Measurements from ENCODE around the gene DUS2.

The DUS2 gene

DNA sequence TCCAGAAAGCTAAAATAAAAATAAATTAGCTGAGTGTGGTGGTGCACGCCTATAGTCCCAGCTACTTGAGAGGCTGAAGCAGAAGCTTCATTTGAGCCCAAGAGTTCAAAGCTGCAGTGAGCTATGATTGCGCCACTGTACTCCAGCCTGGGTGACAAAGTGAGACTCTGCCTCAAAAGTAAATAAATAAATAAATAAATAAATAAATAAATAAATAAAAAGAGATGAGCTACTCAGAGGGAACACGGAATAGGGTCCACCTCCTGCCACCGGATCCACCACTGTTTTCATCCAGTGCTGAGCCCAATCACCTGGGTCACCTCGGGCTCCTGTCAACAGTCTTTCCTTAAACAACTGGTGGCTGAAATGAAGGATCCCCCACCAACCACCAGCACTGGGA, 36.1 kb upstream of the DUS2 start (continued):
- TF ChIP-seq, protein P1, sequence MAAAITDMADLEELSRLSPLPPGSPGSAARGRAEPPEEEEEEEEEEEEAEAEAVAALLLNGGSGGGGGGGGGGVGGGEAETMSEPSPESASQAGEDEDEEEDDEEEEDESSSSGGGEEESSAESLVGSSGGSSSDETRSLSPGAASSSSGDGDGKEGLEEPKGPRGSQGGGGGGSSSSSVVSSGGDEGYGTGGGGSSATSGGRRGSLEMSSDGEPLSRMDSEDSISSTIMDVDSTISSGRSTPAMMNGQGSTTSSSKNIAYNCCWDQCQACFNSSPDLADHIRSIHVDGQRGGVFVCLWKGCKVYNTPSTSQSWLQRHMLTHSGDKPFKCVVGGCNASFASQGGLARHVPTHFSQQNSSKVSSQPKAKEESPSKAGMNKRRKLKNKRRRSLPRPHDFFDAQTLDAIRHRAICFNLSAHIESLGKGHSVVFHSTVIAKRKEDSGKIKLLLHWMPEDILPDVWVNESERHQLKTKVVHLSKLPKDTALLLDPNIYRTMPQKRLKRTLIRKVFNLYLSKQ (tag by site-specific recombination; IDR thresholded peaks at IDR 0.05; ENCODE audit: borderline replicate concordance): no peak
- TF ChIP-seq MEIS1 (CRISPR knock-in tag; IDR thresholded peaks at IDR 0.05; ENCODE audit: borderline replicate concordance) (no peak), KLF8 (tag by site-specific recombination; IDR thresholded peaks at IDR 0.05) (no peak), ZNF664 (tag by site-specific recombination; IDR thresholded peaks at IDR 0.05) (peak; percentile 69; the same call in 1 of the 2 replicates), ZNF654 (tag by site-specific recombination; IDR thresholded peaks at IDR 0.05; ENCODE audit: low read depth) (peak; percentile 26), ZNF19 (tag by site-specific recombination; IDR thresholded peaks at IDR 0.05; ENCODE audit: low read depth) (no peak), ZNF292 (tag by site-specific recombination; IDR thresholded peaks at IDR 0.05; ENCODE audit: borderline replicate concordance, low read depth) (peak; percentile 44; the same call in 1 of the 2 replicates), ZNF354C (tag by site-specific recombination; IDR thresholded peaks at IDR 0.05; ENCODE audit: borderline replicate concordance, low read depth) (no peak), ZNF223 (tag by site-specific recombination; IDR thresholded peaks at IDR 0.05) (peak; percentile 54; the same call in 1 of the 2 replicates), ZNF394 (tag by site-specific recombination; IDR thresholded peaks at IDR 0.05; ENCODE audit: borderline replicate concordance) (peak; percentile 91), ZNF792 (tag by site-specific recombination; IDR thresholded peaks at IDR 0.05) (no peak), OSR2 (tag by site-specific recombination; IDR thresholded peaks at IDR 0.05) (no peak), ZNF266 (tag by site-specific recombination; IDR thresholded peaks at IDR 0.05; ENCODE audit: low read depth) (peak; percentile 67), ZNF132 (tag by site-specific recombination; IDR thresholded peaks at IDR 0.05; ENCODE audit: borderline replicate concordance) (no peak), ZNF560 (tag by site-specific recombination; IDR thresholded peaks at IDR 0.05; ENCODE audit: borderline replicate concordance) (peak; percentile 70; the same call in 1 of the 2 replicates), ZNF121 (tag by site-specific recombination; IDR thresholded peaks at IDR 0.05) (no peak), ZNF555 (tag by site-specific recombination; conservative IDR thresholded peaks at IDR 0.05) (peak; percentile 77), ZNF23 (tag by site-specific recombination; IDR thresholded peaks at IDR 0.05; ENCODE audit: borderline replicate concordance) (no peak), GFI1B (tag by site-specific recombination; IDR thresholded peaks at IDR 0.05) (0 out of 2 replicates have a peak, but pooled peaks have one; percentile 20), ZNF791 (tag by site-specific recombination; IDR thresholded peaks at IDR 0.05) (0 out of 2 replicates have a peak, but pooled peaks have one; percentile 45), ZNF157 (tag by site-specific recombination; IDR thresholded peaks at IDR 0.05) (no peak), YY1 (tag by site-specific recombination; IDR thresholded peaks at IDR 0.05) (no peak), ZNF510 (tag by site-specific recombination; IDR thresholded peaks at IDR 0.05; ENCODE audit: insufficient replicate concordance) (peak; percentile 30), ZNF571 (tag by site-specific recombination; IDR thresholded peaks at IDR 0.05) (no peak)
- TF ChIP-seq, protein P2, sequence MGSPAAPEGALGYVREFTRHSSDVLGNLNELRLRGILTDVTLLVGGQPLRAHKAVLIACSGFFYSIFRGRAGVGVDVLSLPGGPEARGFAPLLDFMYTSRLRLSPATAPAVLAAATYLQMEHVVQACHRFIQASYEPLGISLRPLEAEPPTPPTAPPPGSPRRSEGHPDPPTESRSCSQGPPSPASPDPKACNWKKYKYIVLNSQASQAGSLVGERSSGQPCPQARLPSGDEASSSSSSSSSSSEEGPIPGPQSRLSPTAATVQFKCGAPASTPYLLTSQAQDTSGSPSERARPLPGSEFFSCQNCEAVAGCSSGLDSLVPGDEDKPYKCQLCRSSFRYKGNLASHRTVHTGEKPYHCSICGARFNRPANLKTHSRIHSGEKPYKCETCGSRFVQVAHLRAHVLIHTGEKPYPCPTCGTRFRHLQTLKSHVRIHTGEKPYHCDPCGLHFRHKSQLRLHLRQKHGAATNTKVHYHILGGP (tag by site-specific recombination; IDR thresholded peaks at IDR 0.05): no peak
- TF ChIP-seq, protein P3, sequence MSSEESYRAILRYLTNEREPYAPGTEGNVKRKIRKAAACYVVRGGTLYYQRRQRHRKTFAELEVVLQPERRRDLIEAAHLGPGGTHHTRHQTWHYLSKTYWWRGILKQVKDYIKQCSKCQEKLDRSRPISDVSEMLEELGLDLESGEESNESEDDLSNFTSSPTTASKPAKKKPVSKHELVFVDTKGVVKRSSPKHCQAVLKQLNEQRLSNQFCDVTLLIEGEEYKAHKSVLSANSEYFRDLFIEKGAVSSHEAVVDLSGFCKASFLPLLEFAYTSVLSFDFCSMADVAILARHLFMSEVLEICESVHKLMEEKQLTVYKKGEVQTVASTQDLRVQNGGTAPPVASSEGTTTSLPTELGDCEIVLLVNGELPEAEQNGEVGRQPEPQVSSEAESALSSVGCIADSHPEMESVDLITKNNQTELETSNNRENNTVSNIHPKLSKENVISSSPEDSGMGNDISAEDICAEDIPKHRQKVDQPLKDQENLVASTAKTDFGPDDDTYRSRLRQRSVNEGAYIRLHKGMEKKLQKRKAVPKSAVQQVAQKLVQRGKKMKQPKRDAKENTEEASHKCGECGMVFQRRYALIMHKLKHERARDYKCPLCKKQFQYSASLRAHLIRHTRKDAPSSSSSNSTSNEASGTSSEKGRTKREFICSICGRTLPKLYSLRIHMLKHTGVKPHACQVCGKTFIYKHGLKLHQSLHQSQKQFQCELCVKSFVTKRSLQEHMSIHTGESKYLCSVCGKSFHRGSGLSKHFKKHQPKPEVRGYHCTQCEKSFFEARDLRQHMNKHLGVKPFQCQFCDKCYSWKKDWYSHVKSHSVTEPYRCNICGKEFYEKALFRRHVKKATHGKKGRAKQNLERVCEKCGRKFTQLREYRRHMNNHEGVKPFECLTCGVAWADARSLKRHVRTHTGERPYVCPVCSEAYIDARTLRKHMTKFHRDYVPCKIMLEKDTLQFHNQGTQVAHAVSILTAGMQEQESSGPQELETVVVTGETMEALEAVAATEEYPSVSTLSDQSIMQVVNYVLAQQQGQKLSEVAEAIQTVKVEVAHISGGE (tag by site-specific recombination; conservative IDR thresholded peaks at IDR 0.05; ENCODE audit: low read depth): peak; percentile 68
- TF ChIP-seq, protein P4, sequence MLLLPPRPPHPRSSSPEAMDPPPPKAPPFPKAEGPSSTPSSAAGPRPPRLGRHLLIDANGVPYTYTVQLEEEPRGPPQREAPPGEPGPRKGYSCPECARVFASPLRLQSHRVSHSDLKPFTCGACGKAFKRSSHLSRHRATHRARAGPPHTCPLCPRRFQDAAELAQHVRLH (tag by site-specific recombination; IDR thresholded peaks at IDR 0.05): no peak
- TF ChIP-seq, protein P5, sequence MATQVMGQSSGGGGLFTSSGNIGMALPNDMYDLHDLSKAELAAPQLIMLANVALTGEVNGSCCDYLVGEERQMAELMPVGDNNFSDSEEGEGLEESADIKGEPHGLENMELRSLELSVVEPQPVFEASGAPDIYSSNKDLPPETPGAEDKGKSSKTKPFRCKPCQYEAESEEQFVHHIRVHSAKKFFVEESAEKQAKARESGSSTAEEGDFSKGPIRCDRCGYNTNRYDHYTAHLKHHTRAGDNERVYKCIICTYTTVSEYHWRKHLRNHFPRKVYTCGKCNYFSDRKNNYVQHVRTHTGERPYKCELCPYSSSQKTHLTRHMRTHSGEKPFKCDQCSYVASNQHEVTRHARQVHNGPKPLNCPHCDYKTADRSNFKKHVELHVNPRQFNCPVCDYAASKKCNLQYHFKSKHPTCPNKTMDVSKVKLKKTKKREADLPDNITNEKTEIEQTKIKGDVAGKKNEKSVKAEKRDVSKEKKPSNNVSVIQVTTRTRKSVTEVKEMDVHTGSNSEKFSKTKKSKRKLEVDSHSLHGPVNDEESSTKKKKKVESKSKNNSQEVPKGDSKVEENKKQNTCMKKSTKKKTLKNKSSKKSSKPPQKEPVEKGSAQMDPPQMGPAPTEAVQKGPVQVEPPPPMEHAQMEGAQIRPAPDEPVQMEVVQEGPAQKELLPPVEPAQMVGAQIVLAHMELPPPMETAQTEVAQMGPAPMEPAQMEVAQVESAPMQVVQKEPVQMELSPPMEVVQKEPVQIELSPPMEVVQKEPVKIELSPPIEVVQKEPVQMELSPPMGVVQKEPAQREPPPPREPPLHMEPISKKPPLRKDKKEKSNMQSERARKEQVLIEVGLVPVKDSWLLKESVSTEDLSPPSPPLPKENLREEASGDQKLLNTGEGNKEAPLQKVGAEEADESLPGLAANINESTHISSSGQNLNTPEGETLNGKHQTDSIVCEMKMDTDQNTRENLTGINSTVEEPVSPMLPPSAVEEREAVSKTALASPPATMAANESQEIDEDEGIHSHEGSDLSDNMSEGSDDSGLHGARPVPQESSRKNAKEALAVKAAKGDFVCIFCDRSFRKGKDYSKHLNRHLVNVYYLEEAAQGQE (tag by site-specific recombination; IDR thresholded peaks at IDR 0.05): peak; percentile 52; the same call in 1 of the 2 replicates
- TF ChIP-seq, protein P6, sequence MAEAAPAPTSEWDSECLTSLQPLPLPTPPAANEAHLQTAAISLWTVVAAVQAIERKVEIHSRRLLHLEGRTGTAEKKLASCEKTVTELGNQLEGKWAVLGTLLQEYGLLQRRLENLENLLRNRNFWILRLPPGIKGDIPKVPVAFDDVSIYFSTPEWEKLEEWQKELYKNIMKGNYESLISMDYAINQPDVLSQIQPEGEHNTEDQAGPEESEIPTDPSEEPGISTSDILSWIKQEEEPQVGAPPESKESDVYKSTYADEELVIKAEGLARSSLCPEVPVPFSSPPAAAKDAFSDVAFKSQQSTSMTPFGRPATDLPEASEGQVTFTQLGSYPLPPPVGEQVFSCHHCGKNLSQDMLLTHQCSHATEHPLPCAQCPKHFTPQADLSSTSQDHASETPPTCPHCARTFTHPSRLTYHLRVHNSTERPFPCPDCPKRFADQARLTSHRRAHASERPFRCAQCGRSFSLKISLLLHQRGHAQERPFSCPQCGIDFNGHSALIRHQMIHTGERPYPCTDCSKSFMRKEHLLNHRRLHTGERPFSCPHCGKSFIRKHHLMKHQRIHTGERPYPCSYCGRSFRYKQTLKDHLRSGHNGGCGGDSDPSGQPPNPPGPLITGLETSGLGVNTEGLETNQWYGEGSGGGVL (tag by site-specific recombination; IDR thresholded peaks at IDR 0.05): no peak
